ENCODE measurements around the gene PHOX2A. TPM values are rescaled to one million over a fixed set of nuclear protein-coding genes. Genes with fewer than 3 reads are reported as not detected.

Gene PHOX2A
- total and polyA plus RNA-seq, 2 of the 13 experiments (the other 11 are each of a cell fraction or from before 2014, with no cell fraction given), result not detected

GRCh38 chr11:72230764-72231365 lies 13.1 kb downstream of the PHOX2A start (continued):
- no peak for TF ChIP-seq SNAPC4 (CRISPR knock-in tag; IDR thresholded peaks at IDR 0.05)
- no peak for TF ChIP-seq ZNF619 (CRISPR knock-in tag; IDR thresholded peaks at IDR 0.05)

DNA sequence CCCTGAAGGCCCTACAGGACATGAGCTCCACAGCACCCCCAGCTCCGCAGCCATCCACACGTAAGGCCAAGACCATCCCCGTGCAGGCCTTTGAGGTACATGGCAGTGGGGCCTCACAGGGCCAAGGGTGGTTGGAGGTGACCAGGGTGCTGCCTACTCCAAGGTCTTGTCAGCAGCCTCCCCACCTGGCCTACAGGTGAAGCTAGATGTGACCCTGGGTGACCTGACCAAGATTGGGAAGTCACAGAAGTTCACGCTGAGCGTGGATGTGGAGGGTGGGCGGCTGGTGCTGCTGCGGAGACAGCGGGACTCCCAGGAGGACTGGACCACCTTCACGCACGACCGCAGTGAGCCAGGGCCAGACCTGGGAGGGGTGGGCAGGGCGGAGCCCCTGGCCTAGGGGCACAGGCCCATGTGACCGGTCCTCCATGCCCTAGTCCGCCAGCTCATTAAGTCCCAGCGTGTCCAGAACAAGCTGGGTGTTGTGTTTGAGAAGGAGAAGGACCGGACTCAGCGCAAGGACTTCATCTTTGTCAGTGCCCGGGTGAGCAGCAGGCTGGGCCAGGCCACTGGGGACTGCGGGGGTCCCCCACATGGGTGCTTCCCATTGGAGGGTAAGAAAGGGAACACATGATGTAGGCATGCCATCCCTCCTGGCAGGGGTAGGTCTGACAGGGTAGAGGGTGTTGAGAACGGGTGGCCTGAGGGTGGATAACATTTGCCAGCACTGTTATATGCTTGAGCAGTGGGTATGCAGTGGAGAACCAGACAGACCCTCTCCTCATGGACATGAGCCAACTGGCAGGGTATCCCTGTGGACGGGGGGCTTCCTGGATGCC lies 13.8 kb downstream of the PHOX2A start:
- in situ Hi-C loops (cut with HindIII; ENCODE audit: extremely low pct_ligation_motif_present, low pct_unique_long_range_greater_than_20kb) (no loop called here), intact Hi-C loops (cut with micrococcal nuclease; ENCODE audit: unreplicated experiment) (no loop called here)
- CTCF ChIA-PET (ENCODE audit: low intra/inter-chr PET ratio, low total read pairs), result no interaction called here
- Histone ChIP-seq H3K27ac (ENCODE audit: extremely low read length, insufficient read depth, low read length) (no peak overlapping the region), H3K36me3 (replicated peaks in 1 of 2; ENCODE audit: control insufficient read depth in 1 of 2, insufficient read depth in 2 of 2, low read length in 2 of 2) (peaks cover 16 to 56% of the 10 kb centered on the region in 2 experiments; a peak in 4 of 5 replicates), H3K4me2 (ENCODE audit: low read depth, low read length) (no peak overlapping the region), H3K9ac (ENCODE audit: insufficient read depth, low read depth, low read length) (no peak overlapping the region), H3K4me3 (replicated peaks in 1 of 3; ENCODE audit: insufficient read depth in 1 of 3, low read depth in 2 of 3, low read length in 3 of 3) (no peak overlapping the region), H4K20me1 (ENCODE audit: insufficient read depth, low read length) (no peaks in the 10 kb centered on the region), H2AFZ (ENCODE audit: low read length) (no peak overlapping the region), H3K79me2 (ENCODE audit: insufficient read depth, low read length) (peaks cover 6% of the 10 kb centered on the region), H3K27me3 (ENCODE audit: control insufficient read depth in 1 of 2, insufficient read depth in 2 of 2, low read length in 2 of 2) (no peaks in the 10 kb centered on the region), H3K4me1 (ENCODE audit: insufficient read depth, low read length) (peaks cover 17% of the 10 kb centered on the region), H3K9me3 (ENCODE audit: low read length) (no peaks in the 10 kb centered on the region)
- TF ChIP-seq AGO2 (optimal IDR thresholded peaks at IDR 0.05; ENCODE audit: low read depth, low read length) (peak; percentile 30), ELF1 (CRISPR knock-in tag; IDR thresholded peaks at IDR 0.05) (no peak), POLR2AphosphoS2 (IDR thresholded peaks at IDR 0.05; ENCODE audit: low read depth, low read length) (no peak), HHEX (CRISPR knock-in tag; IDR thresholded peaks at IDR 0.05) (no peak), PRDM4 (CRISPR knock-in tag; IDR thresholded peaks at IDR 0.05; ENCODE audit: borderline replicate concordance) (no peak), ATF1 (CRISPR knock-in tag; IDR thresholded peaks at IDR 0.05) (no peak)
- POLR2A ChIA-PET, result no interaction called here
- no TSS peak for BruUV-seq (replicated peaks)
- DNase-seq (ENCODE audit: low spot score) (no peak), ATAC-seq (no peak), FAIRE-seq (no peak)
- 94% methylated on average over 10 of the region's 21 CpGs for WGBS (ENCODE audit: low lambda C conversion rate)
